ENCODE results near the gene CFAP161.
"Not testable (repeated sequence)": the region's sequence is repeated elsewhere in the genome, so short reads cannot be mapped to it uniquely, and the experiment has no call there.

The CFAP161 gene

GRCh38 chr15:81108427-81108826 lies 25.6 kb upstream of the CFAP161 start:
- DNase-seq, result no peak

GRCh38 chr15:81111018-81111417 lies 23.1 kb upstream of the CFAP161 start:
- no peak for DNase-seq

GRCh38 chr15:81111510-81112470 lies 22.3 kb upstream of the CFAP161 start:
- peak; percentile 27 for DNase-seq

GRCh38 chr15:81113204-81113657 lies 20.8 kb upstream of the CFAP161 start:
- no peak for DNase-seq

- DNase-seq, result peak; percentile 73
Observed at GRCh38 chr15:81113861-81114291, 20.2 kb upstream of the CFAP161 start.

GRCh38 chr15:81115054-81115939 lies 18.8 kb upstream of the CFAP161 start:
- no peak for DNase-seq

GRCh38 chr15:81117136-81117535 lies 16.9 kb upstream of the CFAP161 start:
- peak; percentile 63 for DNase-seq

- no peak for DNase-seq
Observed at GRCh38 chr15:81117581-81117980, 16.5 kb upstream of the CFAP161 start.

- DNase-seq, result no peak
Observed at GRCh38 chr15:81118361-81118760, 15.7 kb upstream of the CFAP161 start.

- no peak for DNase-seq
Observed at GRCh38 chr15:81120069-81120468, 14.0 kb upstream of the CFAP161 start.

- peak; percentile 40 for DNase-seq
Observed at GRCh38 chr15:81126892-81127291, 7.2 kb upstream of the CFAP161 start.

GRCh38 chr15:81141478-81141877 lies 7.4 kb downstream of the CFAP161 start:
- DNase-seq, result not testable (repeated sequence)

- DNase-seq, result peak; percentile 22
Observed at GRCh38 chr15:81146006-81146405, 11.9 kb downstream of the CFAP161 start.

GRCh38 chr15:81146466-81146865 lies 12.4 kb downstream of the CFAP161 start:
- DNase-seq, result peak; percentile 34

- no peak for DNase-seq
Observed at GRCh38 chr15:81151389-81151788, 17.3 kb downstream of the CFAP161 start.

GRCh38 chr15:81152339-81152738 lies 18.3 kb downstream of the CFAP161 start:
- no peak for DNase-seq

GRCh38 chr15:81152799-81153198 lies 18.7 kb downstream of the CFAP161 start:
- DNase-seq, result peak; percentile 48

- DNase-seq, result peak; percentile 66
Observed at GRCh38 chr15:81155375-81156218, 21.5 kb downstream of the CFAP161 start.

- DNase-seq, result no peak
Observed at GRCh38 chr15:81156324-81156723, 22.3 kb downstream of the CFAP161 start.

GRCh38 chr15:81157195-81157938 lies 23.3 kb downstream of the CFAP161 start:
- DNase-seq, result peak; percentile 37

GRCh38 chr15:81157939-81158223 lies 23.8 kb downstream of the CFAP161 start:
- no peak for DNase-seq

- DNase-seq, result not testable (repeated sequence)
Observed at GRCh38 chr15:81158561-81158960, 24.5 kb downstream of the CFAP161 start.

Measured in fibroblast of skin of right biceps (primary cell).